ENCODE measurements around the gene ISL2. TPM values are rescaled to one million over a fixed set of nuclear protein-coding genes. Genes with fewer than 3 reads are reported as not detected.
"Not testable (repeated sequence)": the region's sequence is repeated elsewhere in the genome, so short reads cannot be mapped to it uniquely, and the experiment has no call there.

The ISL2 gene
- total and polyA plus RNA-seq, 3 donors from 2014 or later = 0.88 to 4.2 (median 3.5) TPM

- Histone ChIP-seq H3K36me3 (ENCODE audit: low read depth, missing control alignments) (no peaks in the 10 kb centered on the region), H3K4me3 (peak overlapping the region; percentile 72 to 89), H3K4me1 (peaks cover 15% of the 10 kb centered on the region), H3K27ac (peak overlapping the region; percentile 63 to 88), H3K27me3 (no peaks in the 10 kb centered on the region), H3K9me3 (no peaks in the 10 kb centered on the region)
- DNase-seq = peak; percentile 28
- TF ChIP-seq CTCF (IDR thresholded peaks at IDR 0.05) (no peak), POLR2A (IDR thresholded peaks at IDR 0.05) (no peak)
- WGBS, 2 donors = 1 to 5% methylated on average over 8 to 16 of the region's 16 CpGs
- intact Hi-C loops (cut with DNase I; ENCODE audit: low total_unique reads) = no loop called here
Measured at GRCh38 chr15:76310475-76311099, 26.0 kb upstream of the ISL2 start.

- Histone ChIP-seq H3K4me3 (peak within 1 kb of the TSS; percentile 72 to 89), H3K4me1 (peaks cover 15% of the 10 kb centered on the region), H3K27ac (peak within 1 kb of the TSS; percentile 63 to 88), H3K9me3 (no peaks in the 10 kb centered on the region), H3K36me3 (ENCODE audit: low read depth, missing control alignments) (no peaks in the 10 kb centered on the region), H3K27me3 (no peaks in the 10 kb centered on the region)
- peak; percentile 98 for DNase-seq
- intact Hi-C loops (cut with DNase I; ENCODE audit: low total_unique reads) = no loop called here
- TF ChIP-seq CTCF (IDR thresholded peaks at IDR 0.05) (no peak), POLR2A (IDR thresholded peaks at IDR 0.05) (peak; percentile 50)
- 0% methylated on average over 10 to 54 of the region's 60 CpGs for WGBS, 2 donors
Measured at GRCh38 chr15:76311100-76311953, 25.2 kb upstream of the ISL2 start, which contains the start of gene ETFA. Gene ETFA (minus strand): TSS chr15:76311469. CDS start chr15:76311388, 81 bp downstream.

- TF ChIP-seq CTCF (IDR thresholded peaks at IDR 0.05) = no peak
- TF ChIP-seq POLR2A (IDR thresholded peaks at IDR 0.05) = no peak
- intact Hi-C loops (cut with DNase I; ENCODE audit: low total_unique reads) = no loop called here
- no peak for DNase-seq
- 67 to 80% methylated on average over 7 of the region's 7 CpGs for WGBS, 2 donors
- Histone ChIP-seq H3K9me3 (no peaks in the 10 kb centered on the region), H3K27me3 (no peaks in the 10 kb centered on the region), H3K4me1 (peaks cover 15% of the 10 kb centered on the region), H3K4me3 (no peak overlapping the region), H3K27ac (no peak overlapping the region), H3K36me3 (ENCODE audit: low read depth, missing control alignments) (no peaks in the 10 kb centered on the region)
Measured at GRCh38 chr15:76312540-76313174, 23.9 kb upstream of the ISL2 start.

GRCh38 chr15:76313175-76313567, 23.4 kb upstream of the ISL2 start:
- intact Hi-C loops (cut with DNase I; ENCODE audit: low total_unique reads); H3K4me3 ChIP-seq; H3K27ac ChIP-seq; H3K9me3 ChIP-seq; DNase-seq; H3K27me3 ChIP-seq; H3K36me3 ChIP-seq (ENCODE audit: low read depth, missing control alignments): not testable (repeated sequence)
- WGBS, 2 donors = 92 to 95% methylated on average over 4 of the region's 4 CpGs
- H3K4me1 ChIP-seq = peaks cover 15% of the 10 kb centered on the region

- TF ChIP-seq POLR2A (IDR thresholded peaks at IDR 0.05) = no peak
- no peak for TF ChIP-seq CTCF (IDR thresholded peaks at IDR 0.05)
- DNase-seq = no peak
- intact Hi-C loops (cut with DNase I; ENCODE audit: low total_unique reads) = no loop called here
- H3K9me3 ChIP-seq = no peaks in the 10 kb centered on the region
- no peaks in the 10 kb centered on the region for H3K27me3 ChIP-seq
- H3K27ac ChIP-seq = no peak overlapping the region
- no peak overlapping the region for H3K4me3 ChIP-seq
- H3K36me3 ChIP-seq (ENCODE audit: low read depth, missing control alignments) = no peaks in the 10 kb centered on the region
- WGBS, 2 donors = 79 to 82% methylated on average over 5 of the region's 5 CpGs
- H3K4me1 ChIP-seq = peaks cover 15% of the 10 kb centered on the region
Measured at GRCh38 chr15:76313731-76314130, 22.8 kb upstream of the ISL2 start.

Data from testis (tissue), 3 donors.